Bronchial epithelial cell (primary cell): Measurements from ENCODE around the gene OR1I1. TPM values are rescaled to one million over a fixed set of nuclear protein-coding genes. Genes with fewer than 3 reads are reported as not detected.

Source experiments
- DNase-seq: peaks from one replicate; pipeline ENCODE4 v3.0.0-alpha.2; 2010; ENCODE audit warnings: low read depth
- FAIRE-seq: peaks from 2 replicates; lab custom pipeline; 2011; peaks lifted over from hg19 to GRCh38; lab: Jason Lieb, UNC
- H3K27me3 ChIP-seq: 2 replicates; pipeline ENCODE4 v1.5.1; 2011; ENCODE audit warnings: low read length; ENCODE audit not compliant: control insufficient read depth, insufficient read depth
- H3K36me3 ChIP-seq: 2 replicates; pipeline ENCODE4 v1.5.1; 2011; ENCODE audit warnings: low read length; ENCODE audit not compliant: control insufficient read depth, insufficient read depth
- H3K4me3 ChIP-seq: 2 replicates; pipeline ENCODE4 v1.5.1; 2011; ENCODE audit warnings: mild to moderate bottlenecking, low read depth, low read length, control low read depth
- total RNA-seq: library from RNA; depleted of rRNA; stranded (reverse); fragments of >200 nt; gene quantifications from 2 replicates; pipeline ENCODE4 v1.2.1, GENCODE V29; 2014
- TF ChIP-seq, protein P1 (sequence below): IDR thresholded peaks from 2 replicates; pipeline ENCODE4 v1.5.1; 2011; ENCODE audit warnings: mild to moderate bottlenecking, moderate library complexity, low read length, control low read depth, inconsistent platforms; ENCODE audit not compliant: insufficient read depth, severe bottlenecking

OR1I1 gene
- total RNA-seq, 1 donor from 2014 or later: not detected

DNA sequence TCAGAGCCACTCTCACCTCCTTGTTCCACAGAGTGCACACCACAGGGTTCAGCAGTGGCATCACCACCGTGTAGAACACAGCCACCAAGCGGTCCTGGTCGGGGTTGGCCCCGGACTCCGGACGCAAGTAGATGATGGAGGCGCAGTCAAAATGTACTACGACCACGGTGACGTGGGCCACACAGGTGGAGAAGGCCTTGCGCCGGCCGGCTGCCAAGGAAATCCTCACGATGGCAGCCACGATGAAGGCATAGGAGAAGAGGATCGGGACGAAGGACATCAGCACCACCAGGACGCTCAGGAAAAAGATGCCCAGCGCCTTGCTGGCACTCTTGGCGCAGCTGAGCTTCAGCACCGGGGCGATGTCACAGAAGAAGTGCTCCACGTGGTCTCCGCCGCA, 59.1 kb downstream of the OR1I1 start:
- TF ChIP-seq, protein P1, sequence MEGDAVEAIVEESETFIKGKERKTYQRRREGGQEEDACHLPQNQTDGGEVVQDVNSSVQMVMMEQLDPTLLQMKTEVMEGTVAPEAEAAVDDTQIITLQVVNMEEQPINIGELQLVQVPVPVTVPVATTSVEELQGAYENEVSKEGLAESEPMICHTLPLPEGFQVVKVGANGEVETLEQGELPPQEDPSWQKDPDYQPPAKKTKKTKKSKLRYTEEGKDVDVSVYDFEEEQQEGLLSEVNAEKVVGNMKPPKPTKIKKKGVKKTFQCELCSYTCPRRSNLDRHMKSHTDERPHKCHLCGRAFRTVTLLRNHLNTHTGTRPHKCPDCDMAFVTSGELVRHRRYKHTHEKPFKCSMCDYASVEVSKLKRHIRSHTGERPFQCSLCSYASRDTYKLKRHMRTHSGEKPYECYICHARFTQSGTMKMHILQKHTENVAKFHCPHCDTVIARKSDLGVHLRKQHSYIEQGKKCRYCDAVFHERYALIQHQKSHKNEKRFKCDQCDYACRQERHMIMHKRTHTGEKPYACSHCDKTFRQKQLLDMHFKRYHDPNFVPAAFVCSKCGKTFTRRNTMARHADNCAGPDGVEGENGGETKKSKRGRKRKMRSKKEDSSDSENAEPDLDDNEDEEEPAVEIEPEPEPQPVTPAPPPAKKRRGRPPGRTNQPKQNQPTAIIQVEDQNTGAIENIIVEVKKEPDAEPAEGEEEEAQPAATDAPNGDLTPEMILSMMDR: no peak
- no peak for DNase-seq
- H3K36me3 ChIP-seq: no peaks in the 10 kb centered on the region

DNA sequence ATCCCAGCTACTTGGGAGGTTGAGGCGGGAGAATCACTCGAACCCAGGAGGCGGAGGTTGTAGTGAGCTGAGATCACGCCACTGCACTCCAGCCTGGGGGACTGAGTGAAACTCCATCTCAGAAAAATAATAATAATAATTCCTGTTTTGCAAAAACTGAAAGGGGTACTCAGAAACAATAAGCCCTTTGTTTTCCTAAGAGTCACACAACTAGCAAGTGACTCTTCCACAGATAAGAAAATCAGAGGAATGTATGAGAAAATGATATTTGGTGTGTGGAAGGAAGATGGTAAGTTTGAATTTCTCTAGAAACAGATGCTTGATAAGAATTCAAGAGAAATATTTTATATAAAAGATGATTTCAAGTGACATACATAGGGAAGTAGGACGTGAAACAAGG, 60.3 kb downstream of the OR1I1 start:
- no peak overlapping the region for H3K4me3 ChIP-seq
- no peak for FAIRE-seq
- DNase-seq: no peak
- no peaks in the 10 kb centered on the region for H3K27me3 ChIP-seq
- TF ChIP-seq, protein P1: no peak
- H3K36me3 ChIP-seq: no peaks in the 10 kb centered on the region

More for the DNA sequence above, 59.1 kb downstream of the OR1I1 start:
- Histone ChIP-seq H3K4me3 (no peak overlapping the region), H3K27me3 (no peaks in the 10 kb centered on the region)
- FAIRE-seq: no peak

Other genes starting within 250 kb of the OR1I1 start
- gene OR7A5, start 247.0 kb upstream of the OR1I1 start, total RNA-seq: not detected in 2 replicates
- gene OR7C1, start 247.0 kb upstream of the OR1I1 start, total RNA-seq: under 0.01 TPM in 1 of 2 replicates, not detected in the other
- gene OR7A10, start 233.3 kb upstream of the OR1I1 start, total RNA-seq: not detected in 2 replicates
- gene OR7A17, start 196.1 kb upstream of the OR1I1 start, total RNA-seq: not detected in 2 replicates
- gene OR7C2, start 140.7 kb upstream of the OR1I1 start, total RNA-seq: not detected in 2 replicates
- gene SLC1A6, start 102.3 kb upstream of the OR1I1 start, total RNA-seq: not detected in 2 replicates
- not detected in 2 replicates for gene CASP14, start 32.7 kb upstream of the OR1I1 start, total RNA-seq
- 0.53 and 0.64 TPM in 2 replicates for gene SYDE1, start 25.2 kb downstream of the OR1I1 start, total RNA-seq
- 53.2 and 140 TPM in 2 replicates for gene NOTCH3, start 118.8 kb downstream of the OR1I1 start, total RNA-seq
- gene EPHX3, start 150.2 kb downstream of the OR1I1 start, total RNA-seq: 0.53 and 1.2 TPM in 2 replicates